GM21529 (cell line): ENCODE measurements around the gene IL4R.
"Not testable (repeated sequence)": the region's sequence is repeated elsewhere in the genome, so short reads cannot be mapped to it uniquely, and the experiment has no call there.

Experiments used
- ATAC-seq: cut with Tn5 transposase; IDR thresholded peaks from one replicate; pipeline ENCODE4 v1.9.1; 2021; ENCODE audit not compliant: unreplicated experiment

The IL4R gene

GRCh38 chr16:27313422-27314160 is at the start of gene IL4R:
TSS of gene IL4R (plus strand) at chr16:27313974. CDS start at chr16:27340204, 26,230 bp downstream.
- peak; percentile 60 for ATAC-seq

GRCh38 chr16:27264151-27264550 is 49.6 kb upstream of the IL4R start:
- no peak for ATAC-seq

- no peak for ATAC-seq
Measured at GRCh38 chr16:27265982-27266381, 47.8 kb upstream of the IL4R start.

- ATAC-seq, result no peak
Measured at GRCh38 chr16:27267037-27267677, 46.6 kb upstream of the IL4R start.

- ATAC-seq, result peak; percentile 91
Measured at GRCh38 chr16:27268376-27269299, 45.1 kb upstream of the IL4R start, which contains the start of gene NSMCE1. TSS of gene NSMCE1 (minus strand) at chr16:27268772. CDS start at chr16:27257570, 11,202 bp downstream.

- no peak for ATAC-seq
Measured at GRCh38 chr16:27269300-27270150, 44.2 kb upstream of the IL4R start.

- ATAC-seq, result no peak
Measured at GRCh38 chr16:27270349-27270748, 43.4 kb upstream of the IL4R start.

GRCh38 chr16:27272076-27272475 is 41.7 kb upstream of the IL4R start:
- ATAC-seq, result no peak

GRCh38 chr16:27272697-27273096 is 41.1 kb upstream of the IL4R start:
- ATAC-seq, result not testable (repeated sequence)

- no peak for ATAC-seq
Measured at GRCh38 chr16:27273330-27273669, 40.5 kb upstream of the IL4R start.

GRCh38 chr16:27273670-27274423 is 39.9 kb upstream of the IL4R start:
- no peak for ATAC-seq

GRCh38 chr16:27274424-27274874 is 39.3 kb upstream of the IL4R start:
- not testable (repeated sequence) for ATAC-seq

- ATAC-seq, result no peak
Measured at GRCh38 chr16:27275394-27275793, 38.4 kb upstream of the IL4R start.

GRCh38 chr16:27281243-27281642 is 32.5 kb upstream of the IL4R start:
- no peak for ATAC-seq

- no peak for ATAC-seq
Measured at GRCh38 chr16:27284865-27285675, 28.7 kb upstream of the IL4R start.

GRCh38 chr16:27285676-27286196 is 28.0 kb upstream of the IL4R start:
- no peak for ATAC-seq

GRCh38 chr16:27286451-27286850 is 27.3 kb upstream of the IL4R start:
- ATAC-seq, result no peak

GRCh38 chr16:27287051-27287811 is 26.5 kb upstream of the IL4R start:
- ATAC-seq, result no peak
